Mesenchymal stem cell (in vitro differentiated cells and primary cell): Measurements from ENCODE around the gene KCNS1.

Experiments used
- DNase-seq: peaks from one replicate; pipeline ENCODE4 v3.0.0-alpha.2; 2013
- H2AFZ ChIP-seq: one replicate; pipeline ENCODE4 v1.6.1; 2013; ENCODE audit warnings: low read depth, mild to moderate bottlenecking, control low read depth, inconsistent platforms, low read length, moderate library complexity
- H2AK5ac ChIP-seq: 2 replicates; pipeline ENCODE4 v1.6.1; 2013; ENCODE audit warnings: low read length, moderate library complexity, mild to moderate bottlenecking, inconsistent platforms; ENCODE audit not compliant: severe bottlenecking
- H2BK120ac ChIP-seq: one replicate; pipeline ENCODE4 v1.6.1; 2013; ENCODE audit warnings: low read depth, mild to moderate bottlenecking, inconsistent platforms, low read length, moderate library complexity
- H2BK12ac ChIP-seq, 2 experiments: one replicate each; pipeline ENCODE4 v1.6.1; 2013; ENCODE audit warnings: inconsistent platforms in 2 of 2, low read length in 2 of 2, mild to moderate bottlenecking in 2 of 2, moderate library complexity in 2 of 2, control low read depth in 1 of 2
- H2BK15ac ChIP-seq: one replicate; pipeline ENCODE4 v1.6.1; 2013; ENCODE audit warnings: mild to moderate bottlenecking, low read depth, inconsistent platforms; ENCODE audit not compliant: poor library complexity, severe bottlenecking
- H2BK5ac ChIP-seq: 2 replicates; pipeline ENCODE4 v1.6.1; 2013; ENCODE audit warnings: low read depth, mild to moderate bottlenecking, low read length, control low read depth, inconsistent platforms; ENCODE audit not compliant: poor library complexity, severe bottlenecking
- H3K14ac ChIP-seq, 2 experiments: one replicate each; pipeline ENCODE4 v1.6.1; 2013; ENCODE audit warnings: inconsistent platforms in 2 of 2, low read length in 2 of 2, control low read depth in 1 of 2, mild to moderate bottlenecking in 1 of 2, moderate library complexity in 1 of 2
- H3K18ac ChIP-seq, 2 experiments: one replicate each; pipeline ENCODE4 v1.6.1; 2013; ENCODE audit warnings: inconsistent platforms in 2 of 2, low read length in 2 of 2, control low read depth in 1 of 2, low read depth in 1 of 2, mild to moderate bottlenecking in 1 of 2
- H3K23ac ChIP-seq, 2 experiments: one replicate each; pipeline ENCODE4 v1.6.1; 2013; ENCODE audit warnings: inconsistent platforms in 2 of 2, low read length in 2 of 2, mild to moderate bottlenecking in 2 of 2, moderate library complexity in 2 of 2, control low read depth in 1 of 2
- H3K27ac ChIP-seq: 2 replicates; pipeline ENCODE4 v1.5.1; 2013; ENCODE audit warnings: mild to moderate bottlenecking, moderate library complexity, low read length, control low read depth, inconsistent platforms; ENCODE audit not compliant: poor library complexity, severe bottlenecking
- H3K27me3 ChIP-seq, 2 experiments: 2 replicates each; pipeline versions ENCODE4 v1.6.1 to v1.7.0; 2013; ENCODE audit warnings: low read length in 2 of 2, mild to moderate bottlenecking in 2 of 2, moderate library complexity in 2 of 2, control low read depth in 1 of 2, inconsistent platforms in 1 of 2; ENCODE audit not compliant: control insufficient read depth in 1 of 2, insufficient read depth in 1 of 2
- H3K36me3 ChIP-seq, 2 experiments: 2 replicates each; pipeline versions ENCODE4 v1.6.1 to v1.7.0; 2013; ENCODE audit warnings: low read length in 2 of 2, control low read depth in 1 of 2, inconsistent platforms in 1 of 2, low read depth in 1 of 2, mild to moderate bottlenecking in 1 of 2; ENCODE audit not compliant: insufficient read depth in 2 of 2, control insufficient read depth in 1 of 2
- H3K4ac ChIP-seq, 2 experiments: one replicate each; pipeline ENCODE4 v1.6.1; 2013; ENCODE audit warnings: inconsistent platforms in 2 of 2, low read length in 2 of 2, mild to moderate bottlenecking in 2 of 2, moderate library complexity in 2 of 2, control low read depth in 1 of 2, low read depth in 1 of 2
- H3K4me1 ChIP-seq: 2 replicates; pipeline ENCODE4 v1.6.1; 2013; ENCODE audit warnings: low read depth, low read length, control low read depth; ENCODE audit not compliant: control insufficient read depth, insufficient read depth
- H3K4me2 ChIP-seq: 2 replicates; pipeline ENCODE4 v1.6.1; 2013; ENCODE audit warnings: low read length, mild to moderate bottlenecking, inconsistent platforms; ENCODE audit not compliant: poor library complexity, severe bottlenecking
- H3K4me3 ChIP-seq, 2 experiments: 2 replicates each; pipeline versions ENCODE4 v1.5.1 to v1.7.0; 2013; ENCODE audit warnings: low read length in 2 of 2, mild to moderate bottlenecking in 2 of 2, control low read depth in 1 of 2, low read depth in 1 of 2; ENCODE audit not compliant: insufficient read depth in 1 of 2
- H3K79me1 ChIP-seq: replicated peaks from 2 replicates; pipeline ENCODE4 v1.6.1; 2013; ENCODE audit warnings: mild to moderate bottlenecking, control low read depth, low read length, inconsistent platforms; ENCODE audit not compliant: poor library complexity, severe bottlenecking
- H3K9ac ChIP-seq: 2 replicates; pipeline ENCODE4 v1.7.0; 2013; ENCODE audit warnings: mild to moderate bottlenecking, low read length, moderate library complexity
- H3K9me3 ChIP-seq: 2 replicates; pipeline ENCODE4 v1.7.0; 2013; ENCODE audit warnings: mild to moderate bottlenecking, low read length; ENCODE audit not compliant: control insufficient read depth
- H4K8ac ChIP-seq: one replicate; pipeline ENCODE4 v1.6.1; 2013; ENCODE audit warnings: inconsistent platforms, mild to moderate bottlenecking, low read length, moderate library complexity
- H4K91ac ChIP-seq: one replicate; pipeline ENCODE4 v1.6.1; 2013; ENCODE audit warnings: mild to moderate bottlenecking, low read length, inconsistent platforms
- WGBS: methylation state at CpG from one replicate; pipeline ENCODE4 v1.1.7; 2013; ENCODE audit warnings: mixed read lengths; 5-methylcytosine and 5-hydroxymethylcytosine counted together

Gene KCNS1

DNA sequence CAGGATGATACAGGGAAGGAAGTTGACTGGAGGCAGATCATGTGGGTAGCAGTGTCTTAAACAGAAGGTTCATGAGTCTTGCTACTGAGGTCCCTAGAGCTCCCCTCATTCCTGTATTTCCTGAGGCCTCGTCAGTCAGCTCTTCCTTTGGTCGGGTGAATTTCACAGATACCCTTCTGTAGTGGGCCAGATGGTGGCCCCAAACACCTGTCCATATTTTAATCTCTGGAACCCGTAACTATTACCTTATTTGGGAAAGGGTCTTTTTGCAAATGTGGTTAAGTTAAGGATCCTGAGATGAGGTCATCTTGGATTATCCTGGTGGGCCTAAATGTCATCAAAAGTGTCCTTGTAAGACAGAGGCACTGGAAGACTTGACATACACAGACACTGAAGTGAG is 9.6 kb downstream of the KCNS1 start:
- no peak overlapping the region for H3K4ac ChIP-seq
- H3K18ac ChIP-seq: no peak overlapping the region
- no peak overlapping the region for H3K4me3 ChIP-seq
- H4K91ac ChIP-seq: no peak overlapping the region
- H3K23ac ChIP-seq: no peak overlapping the region
- H3K4me1 ChIP-seq: no peaks in the 10 kb centered on the region
- peak overlapping the region; percentile 42 for H2AK5ac ChIP-seq
- H3K79me1 ChIP-seq: no peaks in the 10 kb centered on the region
- H2BK12ac ChIP-seq: no peak overlapping the region
- WGBS: 94% methylated on average over 3 of the region's 3 CpGs
- H2BK120ac ChIP-seq: no peak overlapping the region
- no peak for DNase-seq
- H3K9me3 ChIP-seq: no peaks in the 10 kb centered on the region
- peaks cover 0 to 5% of the 10 kb centered on the region in 2 experiments for H3K27me3 ChIP-seq
- no peak overlapping the region for H4K8ac ChIP-seq
- no peak overlapping the region for H2AFZ ChIP-seq
- no peak overlapping the region for H2BK5ac ChIP-seq
- no peak overlapping the region for H3K14ac ChIP-seq
- no peak overlapping the region for H3K27ac ChIP-seq
- no peaks in the 10 kb centered on the region for H3K36me3 ChIP-seq
- H3K4me2 ChIP-seq: no peak overlapping the region
- no peak overlapping the region for H2BK15ac ChIP-seq
- no peak overlapping the region for H3K9ac ChIP-seq

DNA sequence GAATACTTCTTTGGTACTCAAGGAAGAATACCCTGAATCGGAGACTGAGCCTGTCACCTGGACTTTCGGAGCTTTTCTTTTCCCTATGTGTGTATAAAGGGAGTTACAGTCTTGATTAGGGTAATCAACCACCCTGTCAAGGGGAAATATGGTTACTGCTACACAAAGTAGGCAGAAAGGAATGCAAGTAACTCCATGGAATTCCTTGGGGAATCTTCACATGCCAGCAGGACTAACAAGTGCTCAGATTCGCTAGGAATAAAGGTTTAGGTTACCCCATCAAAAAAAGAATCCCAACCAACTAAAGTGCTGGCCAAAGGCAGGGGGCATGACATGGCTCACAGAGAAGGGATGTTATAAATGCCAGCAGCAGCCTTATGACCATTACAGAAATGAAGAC is 10.4 kb downstream of the KCNS1 start:
- no peak overlapping the region for H3K4ac ChIP-seq
- no peak overlapping the region for H2BK15ac ChIP-seq
- H3K14ac ChIP-seq: no peak overlapping the region
- no peaks in the 10 kb centered on the region for H3K4me1 ChIP-seq
- H2BK12ac ChIP-seq: no peak overlapping the region
- H4K8ac ChIP-seq: no peak overlapping the region
- H2BK120ac ChIP-seq: no peak overlapping the region
- H4K91ac ChIP-seq: no peak overlapping the region
- H2AFZ ChIP-seq: no peak overlapping the region
- H3K18ac ChIP-seq: no peak overlapping the region
- H2AK5ac ChIP-seq: no peak overlapping the region
- H3K27me3 ChIP-seq: no peaks in the 10 kb centered on the region
- H3K27ac ChIP-seq: peak overlapping the region; percentile 12
- H3K9ac ChIP-seq: no peak overlapping the region
- no peaks in the 10 kb centered on the region for H3K9me3 ChIP-seq
- DNase-seq: no peak
- H3K36me3 ChIP-seq: no peaks in the 10 kb centered on the region
- no peak overlapping the region for H3K4me3 ChIP-seq
- no peak overlapping the region for H3K23ac ChIP-seq
- no peaks in the 10 kb centered on the region for H3K79me1 ChIP-seq
- H2BK5ac ChIP-seq: no peak overlapping the region
- WGBS: 79% methylated on average over 3 of the region's 3 CpGs
- H3K4me2 ChIP-seq: no peak overlapping the region

GRCh38 chr20:45088247-45088646 is 12.7 kb downstream of the KCNS1 start:
- Histone ChIP-seq H3K18ac (no peak overlapping the region), H3K4me3 (peak overlapping the region in 1 of 2 experiments; percentile 21), H3K23ac (no peak overlapping the region), H3K9ac (no peak overlapping the region), H2AFZ (no peak overlapping the region), H3K79me1 (no peaks in the 10 kb centered on the region), H2AK5ac (no peak overlapping the region), H3K4me1 (no peaks in the 10 kb centered on the region), H3K4me2 (no peak overlapping the region), H2BK120ac (no peak overlapping the region), H4K8ac (no peak overlapping the region), H2BK5ac (no peak overlapping the region), H3K27me3 (no peaks in the 10 kb centered on the region), H4K91ac (no peak overlapping the region), H3K4ac (no peak overlapping the region), H3K27ac (peak overlapping the region; percentile 43), H2BK12ac (no peak overlapping the region), H3K9me3 (no peaks in the 10 kb centered on the region), H2BK15ac (no peak overlapping the region), H3K36me3 (no peaks in the 10 kb centered on the region), H3K14ac (no peak overlapping the region)
- WGBS: 95% methylated on average over 6 of the region's 7 CpGs
- no peak for DNase-seq

GRCh38 chr20:45087814-45088213 is 13.1 kb downstream of the KCNS1 start:
- no peak for DNase-seq
- H3K18ac ChIP-seq: no peak overlapping the region
- H3K27me3 ChIP-seq: no peaks in the 10 kb centered on the region
- WGBS: 100% methylated on average over 1 of the region's 1 CpG
- no peak overlapping the region for H2BK12ac ChIP-seq
- H4K91ac ChIP-seq: no peak overlapping the region
- H3K4me2 ChIP-seq: no peak overlapping the region
- no peak overlapping the region for H2BK5ac ChIP-seq
- no peaks in the 10 kb centered on the region for H3K79me1 ChIP-seq
- peak overlapping the region; percentile 43 for H3K27ac ChIP-seq
- no peaks in the 10 kb centered on the region for H3K36me3 ChIP-seq
- no peak overlapping the region for H2BK120ac ChIP-seq
- H3K23ac ChIP-seq: no peak overlapping the region
- no peak overlapping the region for H3K4ac ChIP-seq
- no peak overlapping the region for H3K14ac ChIP-seq
- no peak overlapping the region for H2AFZ ChIP-seq
- H3K4me1 ChIP-seq: no peaks in the 10 kb centered on the region
- peak overlapping the region in 1 of 2 experiments; percentile 21 for H3K4me3 ChIP-seq
- H2BK15ac ChIP-seq: no peak overlapping the region
- H4K8ac ChIP-seq: no peak overlapping the region
- H3K9ac ChIP-seq: no peak overlapping the region
- no peak overlapping the region for H2AK5ac ChIP-seq
- no peaks in the 10 kb centered on the region for H3K9me3 ChIP-seq
